OCI-LY7 (cell line): Measurements from ENCODE around the gene CCAR1. TPM values are rescaled to one million over a fixed set of nuclear protein-coding genes. Genes with fewer than 3 reads are reported as not detected.

ENCODE experiments used
- Bru-seq: library from RNA; stranded (reverse); fragments of 400-500 nt; gene quantifications from one replicate; lab custom pipeline; 2021; lab: Mats Ljungman, UMichigan
- BruChase-seq, 2 experiments: library from RNA; stranded (reverse); fragments of 400-500 nt; gene quantifications; one replicate each; lab custom pipeline; 2021; lab: Mats Ljungman, UMichigan
- BruUV-seq: library from RNA; stranded (reverse); fragments of 400-500 nt; replicated peaks from 2 replicates; lab custom pipeline; 2021; lab: Mats Ljungman, UMichigan
- CTCF ChIA-PET: fragments of 300-600 bp; sonication (Branson Sonifier 250); formaldehyde crosslinking; loops from one replicate; lab custom pipeline; 2022; ENCODE audit warnings: antibody characterized with exemption; ENCODE audit not compliant: unreplicated experiment; lab: Charles Lee
- POLR2A ChIA-PET: fragments of 300-600 bp; sonication (Branson Sonifier 250); formaldehyde crosslinking; loops from one replicate; lab custom pipeline; 2022; ENCODE audit warnings: antibody characterized with exemption; lab: Charles Lee
- DNase-seq: peaks from one replicate; pipeline ENCODE4 v3.0.0-alpha.2; 2015; ENCODE audit warnings: low spot score
- H2AFZ ChIP-seq: fragments of 200-600 bp; sonication (generic), shearing (Covaris generic); 2 replicates; pipeline ENCODE4 v1.6.1; 2014; ENCODE audit warnings: mild to moderate bottlenecking, antibody characterized with exemption, low read length, moderate library complexity
- H3K27ac ChIP-seq: fragments of 200-600 bp; sonication (generic); 2 replicates; pipeline ENCODE4 v1.5.1; 2014; ENCODE audit warnings: mixed run types, low read depth, mild to moderate bottlenecking, moderate library complexity, low read length, inconsistent platforms; ENCODE audit not compliant: poor library complexity, severe bottlenecking
- H3K36me3 ChIP-seq: fragments of 200-600 bp; sonication (generic); 2 replicates; pipeline ENCODE4 v1.6.1; 2014; ENCODE audit warnings: mild to moderate bottlenecking, antibody characterized with exemption, low read length, moderate library complexity, mixed read lengths; ENCODE audit not compliant: insufficient read depth
- H3K4me1 ChIP-seq: fragments of 200-600 bp; sonication (generic); 2 replicates; pipeline ENCODE4 v1.5.1; 2014; ENCODE audit warnings: mild to moderate bottlenecking, low read length; ENCODE audit not compliant: insufficient read depth, poor library complexity, severe bottlenecking
- H3K4me2 ChIP-seq: fragments of 200-600 bp; sonication (generic); 2 replicates; pipeline ENCODE4 v1.6.1; 2014; ENCODE audit warnings: mild to moderate bottlenecking, low read length
- H3K4me3 ChIP-seq: fragments of 200-600 bp; sonication (generic); 2 replicates; pipeline ENCODE4 v1.5.1; 2014; ENCODE audit warnings: mild to moderate bottlenecking, low read depth, low read length; ENCODE audit not compliant: poor library complexity, severe bottlenecking
- H3K79me2 ChIP-seq: fragments of 200-600 bp; sonication (generic); 2 replicates; pipeline ENCODE4 v1.6.1; 2016; ENCODE audit warnings: low read depth, mild to moderate bottlenecking, low read length, moderate library complexity, mixed read lengths; ENCODE audit not compliant: insufficient read depth
- H3K9me2 ChIP-seq: fragments of 200-600 bp; sonication (generic); 2 replicates; pipeline ENCODE4 v1.6.1; 2016; ENCODE audit warnings: mild to moderate bottlenecking, low read length, mixed read lengths; ENCODE audit not compliant: insufficient read depth
- H3K9me3 ChIP-seq: fragments of 200-600 bp; sonication (generic); 2 replicates; pipeline ENCODE4 v1.6.1; 2014; ENCODE audit warnings: mild to moderate bottlenecking, mixed run types, low read length, mixed read lengths
- H4K20me1 ChIP-seq: fragments of 200-600 bp; sonication (generic); 2 replicates; pipeline ENCODE4 v1.6.1; 2014; ENCODE audit warnings: mild to moderate bottlenecking, antibody characterized with exemption, low read length, moderate library complexity, mixed read lengths; ENCODE audit not compliant: insufficient read depth
- CTCF ChIP-seq: fragments of 200-600 bp; sonication (generic); conservative IDR thresholded peaks from 2 replicates; pipeline ENCODE4 v1.5.1; 2014; ENCODE audit warnings: mild to moderate bottlenecking, antibody characterized with exemption, low read length, moderate library complexity, mixed read lengths
- EZH2phosphoT487 ChIP-seq: fragments of 200-600 bp; sonication (generic); IDR thresholded peaks from 2 replicates; pipeline ENCODE4 v1.6.1; 2018; ENCODE audit warnings: low read depth, borderline replicate concordance, mild to moderate bottlenecking, mixed run types, antibody characterized with exemption, low read length, moderate library complexity, mixed read lengths
- intact Hi-C: fragments of 100-400 bp; cut with micrococcal nuclease; formaldehyde crosslinking; loops from one replicate; pipeline ENCODE4 v1.10.0; 2022; ENCODE audit not compliant: unreplicated experiment
- long read RNA-seq: library from polyadenylated mRNA; stranded (forward); transcript quantifications from one replicate; pipeline ENCODE4 v2.0.0, GENCODE V29; 2022
- total RNA-seq, 2 experiments: library from RNA; depleted of rRNA in 1 of 2; stranded (reverse); fragments of >200 nt in 1 of 2; shearing (Covaris generic) in 1 of 2; gene quantifications; 2 replicates each; pipeline ENCODE4 v1.2.3, GENCODE V29; 2014 to 2022

Gene CCAR1
- 66.3 and 66.4 TPM in 2 replicates for total RNA-seq (2014; rRNA removed; shearing (Covaris generic))
- 120 and 126 TPM in 2 replicates for total RNA-seq (2022)
- Bru-seq, nascent RNA, result percentile 92 among the genes with signal in this experiment
- percentile 95 among the genes with signal in this experiment for BruChase-seq, experiment 1, labeled RNA remaining after a 6-hour chase
- percentile 94 among the genes with signal in this experiment for BruChase-seq, experiment 2, labeled RNA remaining after a 2-hour chase
- long read RNA-seq, full-length matches to known transcripts, result 63 of 167 reads
- long read RNA-seq, partial matches to known transcripts, result 36 of 167 reads
- long read RNA-seq, other reads (novel, unspliced or antisense), result 68 of 167 reads

GRCh38 chr10:68720793-68721672 is at the start of gene CCAR1:
Gene CCAR1 (plus strand): TSS chr10:68721239. CDS start chr10:68722505, 1,266 bp downstream.
- peaks cover 36% of the 10 kb centered on the region for H3K36me3 ChIP-seq
- ChIA-PET POLR2A (interaction anchor here (0.5 to 1.5 kb wide), 6 partner anchors 14 to 388 kb away, joined by 3 to 5 read pairs (median 3); partner anchors contain the start of genes DDX21 and PBLD), CTCF (interaction anchor here (0.6 kb wide), 1 partner anchor 941 kb away, joined by 3 read pairs; no protein-coding TSS in a partner anchor)
- H3K79me2 ChIP-seq, result peaks cover 43% of the 10 kb centered on the region
- no peaks in the 10 kb centered on the region for H4K20me1 ChIP-seq
- H3K4me1 ChIP-seq, result peaks cover 12% of the 10 kb centered on the region
- TF ChIP-seq CTCF (no peak), EZH2phosphoT487 (no peak)
- H3K4me2 ChIP-seq, result peak within 1 kb of the TSS; percentile 87
- H2AFZ ChIP-seq, result peak within 1 kb of the TSS; percentile 79
- H3K9me3 ChIP-seq, result no peaks in the 10 kb centered on the region
- peak; percentile 99 for DNase-seq
- peak within 1 kb of the TSS; percentile 94 for H3K4me3 ChIP-seq
- no TSS peak for BruUV-seq
- H3K27ac ChIP-seq, result peak within 1 kb of the TSS; percentile 71
- intact Hi-C loops, result loop anchor here (1.0 kb wide), 2 partner anchors 180 to 194 kb away; partner anchors contain the start of genes DDX50 and SLC25A16
- H3K9me2 ChIP-seq, result no peaks in the 10 kb centered on the region

GRCh38 chr10:68684413-68684812 is 36.6 kb upstream of the CCAR1 start:
- intact Hi-C loops, result no loop called here
- no peak overlapping the region for H3K27ac ChIP-seq
- no TSS peak for BruUV-seq
- H3K4me1 ChIP-seq, result no peaks in the 10 kb centered on the region
- TF ChIP-seq EZH2phosphoT487 (no peak), CTCF (no peak)
- ChIA-PET CTCF (no interaction called here), POLR2A (interaction anchor here (0.6 kb wide), 1 partner anchor 11 kb away, joined by 3 read pairs; no protein-coding TSS in a partner anchor)
- H3K4me3 ChIP-seq, result no peak overlapping the region
- no peaks in the 10 kb centered on the region for H3K79me2 ChIP-seq
- H3K9me3 ChIP-seq, result no peaks in the 10 kb centered on the region
- peaks cover 5% of the 10 kb centered on the region; the same call in 1 of the 2 replicates for H3K36me3 ChIP-seq
- H4K20me1 ChIP-seq, result no peaks in the 10 kb centered on the region
- DNase-seq, result no peak
- H3K4me2 ChIP-seq, result no peak overlapping the region
- H2AFZ ChIP-seq, result no peak overlapping the region
- H3K9me2 ChIP-seq, result no peaks in the 10 kb centered on the region
